A673 (cell line): ENCODE results near the gene TMEM229A.

Experiments
- EZH2 ChIP-seq: fragments of 200-600 bp; sonication (generic); IDR thresholded peaks from 2 replicates; pipeline ENCODE4 v1.6.1; 2017; ENCODE audit warnings: borderline replicate concordance, low read depth, mild to moderate bottlenecking, mixed read lengths, antibody characterized with exemption, low read length; ENCODE audit not compliant: poor library complexity, severe bottlenecking
- TF ChIP-seq, protein P1 (sequence below): fragments of 300-800, 200-600 bp; sonication (generic); conservative IDR thresholded peaks from 2 replicates; pipeline ENCODE4 v1.5.1; 2017; ENCODE audit warnings: low read depth, mild to moderate bottlenecking, antibody characterized with exemption, low read length, moderate library complexity, mixed read lengths

GRCh38 chr7:123993996-123994395, 38.9 kb downstream of the TMEM229A start:
- TF ChIP-seq, protein P1, sequence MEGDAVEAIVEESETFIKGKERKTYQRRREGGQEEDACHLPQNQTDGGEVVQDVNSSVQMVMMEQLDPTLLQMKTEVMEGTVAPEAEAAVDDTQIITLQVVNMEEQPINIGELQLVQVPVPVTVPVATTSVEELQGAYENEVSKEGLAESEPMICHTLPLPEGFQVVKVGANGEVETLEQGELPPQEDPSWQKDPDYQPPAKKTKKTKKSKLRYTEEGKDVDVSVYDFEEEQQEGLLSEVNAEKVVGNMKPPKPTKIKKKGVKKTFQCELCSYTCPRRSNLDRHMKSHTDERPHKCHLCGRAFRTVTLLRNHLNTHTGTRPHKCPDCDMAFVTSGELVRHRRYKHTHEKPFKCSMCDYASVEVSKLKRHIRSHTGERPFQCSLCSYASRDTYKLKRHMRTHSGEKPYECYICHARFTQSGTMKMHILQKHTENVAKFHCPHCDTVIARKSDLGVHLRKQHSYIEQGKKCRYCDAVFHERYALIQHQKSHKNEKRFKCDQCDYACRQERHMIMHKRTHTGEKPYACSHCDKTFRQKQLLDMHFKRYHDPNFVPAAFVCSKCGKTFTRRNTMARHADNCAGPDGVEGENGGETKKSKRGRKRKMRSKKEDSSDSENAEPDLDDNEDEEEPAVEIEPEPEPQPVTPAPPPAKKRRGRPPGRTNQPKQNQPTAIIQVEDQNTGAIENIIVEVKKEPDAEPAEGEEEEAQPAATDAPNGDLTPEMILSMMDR = no peak
- TF ChIP-seq EZH2 = no peak
